GM19328 (cell line): ENCODE data around the gene TSPEAR.
"Not testable (repeated sequence)": the region's sequence is repeated elsewhere in the genome, so short reads cannot be mapped to it uniquely, and the experiment has no call there.

ENCODE experiments used
- ATAC-seq: cut with Tn5 transposase; IDR thresholded peaks from one replicate; pipeline ENCODE4 v1.9.1; 2021; ENCODE audit warnings: mild to moderate bottlenecking, moderate library complexity; ENCODE audit not compliant: unreplicated experiment

The TSPEAR gene

GRCh38 chr21:44656868-44657267 lies 54.5 kb downstream of the TSPEAR start:
- no peak for ATAC-seq

GRCh38 chr21:44654576-44655175 lies 56.7 kb downstream of the TSPEAR start, which contains the start of gene KRTAP12-4:
KRTAP12-4 (minus strand) TSS chr21:44654659; CDS start chr21:44654614, 45 bp downstream.
- ATAC-seq, result no peak

DNA sequence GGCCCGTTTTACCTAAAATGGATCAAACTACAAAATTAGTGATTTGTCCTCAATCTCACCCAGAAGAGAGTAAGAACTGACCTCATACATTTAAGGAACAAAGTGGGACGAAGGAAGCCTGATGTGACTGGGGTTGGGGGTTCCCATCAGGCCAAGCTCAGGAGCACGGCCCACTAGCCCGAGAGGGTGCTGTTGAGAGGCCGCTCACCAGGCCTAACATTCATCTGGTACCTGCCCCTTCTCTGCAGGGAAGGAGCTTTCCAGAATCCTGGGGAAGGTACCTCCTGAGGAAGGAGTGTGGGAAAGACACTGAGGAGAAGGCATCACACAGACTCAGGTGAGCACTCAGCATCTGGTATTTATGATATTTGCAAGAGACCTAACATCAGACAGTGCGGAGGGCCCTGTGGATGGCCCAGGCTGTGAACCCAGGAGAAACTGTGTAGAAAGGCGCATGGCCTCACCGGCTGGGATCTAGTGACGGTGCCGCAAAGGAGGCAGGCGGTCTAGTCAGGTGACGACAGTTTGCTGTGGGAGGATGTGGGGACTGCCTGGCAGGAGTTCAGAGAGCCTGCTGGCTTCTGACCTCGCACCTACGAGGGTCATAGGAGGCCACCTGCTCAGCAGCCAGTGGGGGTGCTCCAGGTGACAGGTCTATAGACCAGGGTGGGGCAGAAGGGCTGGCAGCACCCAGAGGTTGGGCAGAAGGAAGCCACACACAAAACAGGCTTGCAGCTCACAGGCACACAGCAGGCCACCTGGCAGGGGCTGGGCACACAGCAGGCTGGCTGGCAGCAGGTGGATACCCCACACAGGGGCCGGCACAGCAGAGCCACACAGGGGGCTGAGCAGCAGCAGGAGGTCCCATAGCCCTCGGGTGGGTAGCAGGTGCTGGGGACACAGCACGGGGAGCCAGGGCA lies 57.5 kb downstream of the TSPEAR start:
- ATAC-seq, result no peak

- ATAC-seq, result no peak
These were observed 58.2 kb downstream of the TSPEAR start for GRCh38 chr21:44653123-44653522.

GRCh38 chr21:44650973-44651675 lies 60.2 kb downstream of the TSPEAR start:
- no peak for ATAC-seq

GRCh38 chr21:44650265-44650972 lies 61.0 kb downstream of the TSPEAR start:
- ATAC-seq, result no peak

- ATAC-seq, result no peak
These were observed 61.8 kb downstream of the TSPEAR start for GRCh38 chr21:44649521-44650100.

- ATAC-seq, result no peak
These were observed 62.6 kb downstream of the TSPEAR start for GRCh38 chr21:44648557-44649311.

DNA sequence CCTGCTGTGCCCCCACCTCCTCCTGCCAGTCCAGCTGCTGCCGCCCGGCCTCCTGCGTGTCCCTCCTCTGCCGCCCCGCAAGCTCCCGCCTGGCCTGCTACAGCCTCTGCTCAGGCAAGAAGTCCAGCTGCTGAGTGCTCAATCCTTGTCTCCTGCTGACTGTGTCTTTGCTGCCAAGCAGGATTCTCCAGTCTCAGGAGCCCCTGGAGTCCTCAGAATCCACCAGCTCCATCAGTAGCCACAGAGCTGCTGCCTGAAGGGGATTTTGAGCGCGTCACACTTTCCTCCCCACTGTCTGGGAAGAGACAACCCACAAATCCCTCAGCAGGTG lies 64.2 kb downstream of the TSPEAR start:
- ATAC-seq, result no peak

DNA sequence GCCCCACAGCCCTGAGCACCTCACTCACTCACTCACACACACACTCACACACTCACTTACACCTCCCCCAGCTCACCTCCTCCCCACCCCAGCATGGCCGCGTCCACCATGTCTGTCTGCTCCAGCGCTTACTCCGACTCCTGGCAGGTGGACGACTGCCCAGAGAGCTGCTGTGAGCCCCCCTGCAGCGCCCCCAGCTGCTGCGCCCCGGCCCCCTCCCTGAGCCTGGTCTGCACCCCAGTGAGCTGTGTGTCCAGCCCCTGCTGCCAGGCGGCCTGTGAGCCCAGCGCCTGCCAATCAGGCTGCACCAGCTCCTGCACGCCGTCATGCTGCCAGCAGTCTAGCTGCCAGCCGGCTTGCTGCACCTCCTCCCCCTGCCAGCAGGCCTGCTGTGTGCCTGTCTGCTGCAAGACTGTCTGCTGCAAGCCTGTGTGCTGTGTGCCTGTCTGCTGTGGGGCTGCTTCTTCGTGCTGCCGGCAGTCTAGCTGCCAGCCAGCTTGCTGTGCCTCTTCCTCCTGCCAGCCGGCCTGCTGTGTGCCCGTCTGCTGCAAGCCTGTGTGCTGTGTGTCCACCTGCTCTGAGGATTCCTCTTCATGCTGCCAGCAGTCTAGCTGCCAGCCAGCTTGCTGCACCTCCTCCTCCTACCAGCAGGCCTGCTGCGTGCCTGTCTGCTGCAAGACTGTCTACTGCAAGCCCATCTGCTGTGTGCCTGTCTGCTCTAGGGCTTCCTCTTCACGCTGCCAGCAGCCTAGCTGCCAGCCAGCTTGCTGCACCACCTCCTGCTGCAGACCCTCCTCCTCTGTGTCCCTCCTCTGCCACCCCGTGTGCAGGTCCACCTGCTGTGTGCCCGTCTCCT lies 64.8 kb downstream of the TSPEAR start, which contains the start of gene KRTAP10-11:
KRTAP10-11 (plus strand) TSS at position 49 of the 856 bp plus-strand sequence; CDS start at position 94, 45 bp downstream.
- ATAC-seq, result not testable (repeated sequence)

- ATAC-seq, result no peak
These were observed 66.5 kb downstream of the TSPEAR start for GRCh38 chr21:44644878-44645277.

DNA sequence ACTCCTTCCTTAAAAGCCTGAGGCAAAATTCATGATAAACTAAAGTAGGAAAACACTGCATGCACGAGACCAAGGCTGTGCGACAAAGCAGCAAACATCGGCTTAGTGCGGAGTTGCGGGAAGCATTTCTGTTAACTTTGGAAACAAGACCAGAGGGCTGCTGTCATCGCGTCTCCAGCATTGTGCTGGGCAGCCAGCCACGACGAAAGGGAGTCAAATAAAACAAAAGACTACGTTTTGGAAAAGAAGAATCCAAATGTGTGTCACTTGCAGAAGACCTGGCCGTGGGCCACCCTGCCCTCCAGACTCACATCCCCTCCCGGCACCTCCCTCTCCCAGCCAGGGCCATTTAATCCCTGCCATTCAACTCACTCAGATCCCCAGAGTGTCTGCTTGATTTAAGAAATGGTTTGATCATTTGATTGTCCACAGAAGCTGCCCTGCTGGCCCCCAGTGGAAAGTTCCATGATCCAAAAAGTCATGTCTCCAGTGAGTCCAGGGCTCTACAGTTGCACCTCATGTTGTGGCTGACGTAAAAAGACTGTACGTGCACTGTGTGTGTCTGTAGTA lies 67.5 kb downstream of the TSPEAR start:
- ATAC-seq, result no peak

- ATAC-seq, result no peak
These were observed 70.6 kb downstream of the TSPEAR start for GRCh38 chr21:44640761-44641160.

DNA sequence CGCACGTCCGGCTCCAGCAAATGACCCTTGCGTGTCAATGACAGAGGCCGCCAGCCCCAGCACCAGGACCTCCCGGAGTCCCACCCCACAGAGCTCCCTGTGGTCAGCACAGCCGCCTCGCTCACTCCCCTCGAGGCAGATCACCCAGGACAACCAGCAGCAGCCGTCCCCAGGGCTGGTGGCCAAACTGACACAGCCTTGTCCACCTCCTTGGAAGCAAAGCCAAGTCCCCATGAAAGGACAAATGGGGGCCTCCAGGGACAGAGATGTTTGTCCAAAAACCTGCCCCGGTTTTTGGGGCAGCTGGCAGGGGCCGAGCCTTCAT lies 72.1 kb downstream of the TSPEAR start:
- ATAC-seq, result no peak

GRCh38 chr21:44638506-44639330 lies 72.7 kb downstream of the TSPEAR start:
- not testable (repeated sequence) for ATAC-seq

- not testable (repeated sequence) for ATAC-seq
These were observed 73.5 kb downstream of the TSPEAR start for GRCh38 chr21:44637851-44638348.

GRCh38 chr21:44637018-44637850 lies 74.1 kb downstream of the TSPEAR start, which contains the start of gene KRTAP10-10:
KRTAP10-10 (plus strand) TSS chr21:44637356; CDS start chr21:44637418, 62 bp downstream.
- ATAC-seq, result no peak
